Neutrophil (primary cell): ENCODE data around the gene ITPRID2.

ENCODE experiments used
- H3K27ac ChIP-seq: fragments of 200-600 bp; sonication (generic); 2 replicates; pipeline ENCODE4 v1.5.1; 2016; ENCODE audit warnings: mild to moderate bottlenecking, moderate library complexity
- H3K27me3 ChIP-seq: fragments of 200-600 bp; sonication (generic); 2 replicates; pipeline ENCODE4 v1.6.0; 2016; ENCODE audit warnings: mild to moderate bottlenecking
- H3K36me3 ChIP-seq: fragments of 200-600 bp; sonication (generic); 2 replicates; pipeline ENCODE4 v1.5.1; 2017
- H3K4me1 ChIP-seq, 2 experiments: fragments of 200-600 bp in 1 of 2; sonication (generic) in 1 of 2; 1 replicate in 1 of 2; 2 replicates in 1 of 2; pipeline versions ENCODE4 v1.5.1 to v1.6.1; 2013 to 2016; ENCODE audit warnings: low read depth in 1 of 2, low read length in 1 of 2, mild to moderate bottlenecking in 1 of 2, moderate library complexity in 1 of 2; ENCODE audit not compliant: control insufficient read depth in 1 of 2, insufficient read depth in 1 of 2
- H3K4me3 ChIP-seq, 2 experiments: fragments of 200-600 bp in 1 of 2; sonication (generic) in 1 of 2; 1 replicate in 1 of 2; 2 replicates in 1 of 2; pipeline ENCODE4 v1.5.1; 2013 to 2016; ENCODE audit warnings: low read depth in 1 of 2, low read length in 1 of 2, mild to moderate bottlenecking in 1 of 2, moderate library complexity in 1 of 2
- H3K9me3 ChIP-seq: fragments of 200-600 bp; sonication (generic); 2 replicates; pipeline ENCODE4 v1.5.1; 2016
- CTCF ChIP-seq: fragments of 200-600 bp; sonication (generic); IDR thresholded peaks from 2 replicates; pipeline ENCODE4 v1.5.1; 2016; ENCODE audit warnings: antibody characterized with exemption

ITPRID2 gene

GRCh38 chr2:181879295-181879694 is 12.2 kb upstream of the ITPRID2 start:
- H3K27ac ChIP-seq, result no peak overlapping the region
- TF ChIP-seq CTCF, result no peak
- H3K36me3 ChIP-seq, result no peaks in the 10 kb centered on the region
- H3K9me3 ChIP-seq, result no peaks in the 10 kb centered on the region
- peaks cover 0 to 3% of the 10 kb centered on the region in 2 experiments for H3K4me1 ChIP-seq
- H3K27me3 ChIP-seq, result no peaks in the 10 kb centered on the region
- no peak overlapping the region for H3K4me3 ChIP-seq

- Histone ChIP-seq H3K9me3 (no peaks in the 10 kb centered on the region), H3K4me1 (peaks cover 0 to 3% of the 10 kb centered on the region in 2 experiments), H3K36me3 (no peaks in the 10 kb centered on the region), H3K27ac (no peak overlapping the region), H3K27me3 (no peaks in the 10 kb centered on the region), H3K4me3 (no peak overlapping the region)
- TF ChIP-seq CTCF, result no peak
Measured at GRCh38 chr2:181882246-181883020, 9.1 kb upstream of the ITPRID2 start.

- Histone ChIP-seq H3K4me3 (no peak overlapping the region), H3K9me3 (no peaks in the 10 kb centered on the region), H3K4me1 (no peaks in the 10 kb centered on the region), H3K27ac (no peak overlapping the region), H3K27me3 (no peaks in the 10 kb centered on the region), H3K36me3 (no peaks in the 10 kb centered on the region)
- TF ChIP-seq CTCF, result no peak
Measured at GRCh38 chr2:181884601-181885000, 6.9 kb upstream of the ITPRID2 start.

GRCh38 chr2:181885096-181885495 is 6.4 kb upstream of the ITPRID2 start:
- TF ChIP-seq CTCF, result no peak
- Histone ChIP-seq H3K27ac (no peak overlapping the region), H3K27me3 (no peaks in the 10 kb centered on the region), H3K36me3 (no peaks in the 10 kb centered on the region), H3K4me1 (no peaks in the 10 kb centered on the region), H3K9me3 (no peaks in the 10 kb centered on the region), H3K4me3 (no peak overlapping the region)

- no peaks in the 10 kb centered on the region for H3K27me3 ChIP-seq
- no peaks in the 10 kb centered on the region for H3K36me3 ChIP-seq
- H3K27ac ChIP-seq, result no peak overlapping the region
- no peak overlapping the region for H3K4me3 ChIP-seq
- H3K9me3 ChIP-seq, result no peaks in the 10 kb centered on the region
- H3K4me1 ChIP-seq, result peaks cover 0 to 3% of the 10 kb centered on the region in 2 experiments
- no peak for TF ChIP-seq CTCF
Measured at GRCh38 chr2:181886192-181886591, 5.3 kb upstream of the ITPRID2 start.
